NCI-H82 treated with DMSO at 0.1 percent for 48 hours (cell line): ENCODE results near the gene CSNK1D.

Source experiments
- DNase-seq: peaks from one replicate; lab custom pipeline; 2025; ENCODE audit not compliant: unreplicated experiment; lab: John Stamatoyannopoulos, UW

CSNK1D gene

GRCh38 chr17:82253179-82253544, 20.3 kb downstream of the CSNK1D start:
- no peak for DNase-seq

DNA sequence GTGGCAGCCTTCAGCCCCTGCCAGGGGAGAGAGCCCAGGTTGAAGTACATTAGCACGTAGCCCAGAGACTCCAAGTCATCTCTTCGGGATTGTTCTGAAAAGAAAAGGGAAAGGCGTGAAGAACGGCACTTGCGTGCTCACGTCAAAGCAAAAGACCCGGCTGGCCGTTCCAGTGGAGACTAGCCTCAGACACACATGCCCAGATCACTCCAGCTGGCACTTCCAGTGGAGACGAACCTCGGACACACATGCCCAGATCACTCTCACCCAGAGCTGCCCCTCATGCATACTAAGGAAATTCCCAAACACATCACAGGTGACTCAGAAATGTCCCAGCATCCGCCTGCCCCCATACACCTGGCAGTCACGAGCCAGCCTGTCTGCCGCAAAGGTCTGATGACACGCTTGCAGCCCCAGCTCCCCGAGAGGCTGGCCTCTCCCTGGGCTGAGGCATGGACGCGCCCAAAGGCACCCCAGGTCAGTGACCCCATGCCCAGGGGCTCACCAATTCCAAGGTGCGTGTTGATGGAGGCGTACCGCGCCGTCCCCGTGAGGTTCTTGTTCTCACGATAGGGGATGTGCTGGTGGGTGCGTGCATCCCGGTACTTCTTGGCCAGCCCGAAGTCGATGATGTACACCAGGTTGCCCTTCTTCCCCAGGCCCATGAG, 20.9 kb downstream of the CSNK1D start:
- DNase-seq, result no peak

- no peak for DNase-seq
Measured at GRCh38 chr17:82250868-82251500, 22.5 kb downstream of the CSNK1D start.

DNA sequence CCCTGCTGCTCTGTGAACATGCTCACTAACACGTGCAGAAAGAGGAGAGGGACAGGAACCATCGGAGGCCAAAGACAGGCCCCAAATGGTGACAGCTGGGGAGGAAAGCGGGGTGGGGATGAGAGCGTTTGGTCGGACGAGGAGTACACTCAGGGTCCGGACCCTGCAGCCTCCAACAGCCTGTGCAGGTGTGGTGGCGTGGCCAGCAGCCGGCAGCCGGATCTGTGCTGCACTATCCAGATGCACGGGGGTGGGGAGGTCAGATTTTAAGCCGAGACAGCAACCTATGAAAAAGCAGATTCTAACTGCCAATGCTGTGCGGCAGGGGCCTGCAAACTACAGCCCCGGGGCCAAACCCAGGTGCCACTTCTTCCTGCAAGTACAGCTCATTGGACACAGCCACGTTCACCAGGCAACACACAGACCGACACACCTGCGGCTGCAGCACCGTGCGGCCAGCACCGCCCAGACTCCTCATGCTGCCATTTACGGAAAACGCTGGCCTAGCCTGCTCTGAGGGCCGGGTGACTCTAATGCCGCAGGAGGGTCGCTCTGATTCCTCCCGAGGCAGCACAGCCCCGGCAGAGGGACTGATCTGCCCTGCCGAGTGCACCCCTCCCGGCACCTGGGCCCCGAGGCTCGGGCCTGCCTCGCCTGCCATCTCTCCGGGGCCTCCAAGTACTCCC, 23.5 kb downstream of the CSNK1D start:
- no peak for DNase-seq

DNA sequence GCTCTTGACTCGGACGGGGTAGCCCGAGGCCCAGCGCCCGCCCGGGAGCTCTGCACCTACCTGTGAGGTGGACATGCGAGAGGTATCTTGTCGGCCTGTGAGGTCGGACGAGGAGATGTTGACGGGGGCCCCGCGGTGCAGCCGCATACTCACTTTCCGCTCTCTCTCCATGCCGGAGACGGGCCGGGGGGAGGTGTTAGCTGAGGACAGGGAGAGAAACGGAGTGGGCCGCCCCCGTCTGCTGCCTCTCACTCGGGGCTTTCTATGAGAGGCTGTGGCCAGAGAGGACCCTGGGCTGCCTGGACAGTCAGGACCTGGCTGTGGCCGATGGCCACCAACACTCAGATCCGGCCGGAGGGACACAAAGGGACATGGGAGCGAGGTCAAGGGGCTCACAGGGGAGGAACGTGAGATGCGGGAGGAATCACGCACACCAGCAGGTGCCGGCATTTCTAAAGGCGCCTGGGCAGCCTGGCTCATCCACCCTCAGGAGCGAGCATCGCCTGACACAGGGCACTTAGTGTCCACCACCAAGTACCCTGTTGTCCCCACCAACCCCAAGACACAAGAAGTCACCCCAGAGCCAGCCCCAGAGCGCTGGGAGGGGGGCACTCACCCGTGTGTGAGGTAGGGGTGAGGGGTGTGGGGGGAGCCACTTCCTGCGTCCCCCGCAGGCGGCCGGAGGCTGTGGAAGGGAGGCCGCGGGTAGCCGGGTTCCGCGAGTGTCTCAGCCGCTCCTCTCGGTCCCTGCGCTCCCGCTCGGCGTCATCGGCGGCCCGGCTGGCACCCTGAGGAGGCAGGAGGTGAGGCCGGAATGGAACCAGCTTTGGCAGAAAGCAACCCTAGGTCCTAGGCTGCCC, 24.5 kb downstream of the CSNK1D start:
- DNase-seq, result no peak

DNA sequence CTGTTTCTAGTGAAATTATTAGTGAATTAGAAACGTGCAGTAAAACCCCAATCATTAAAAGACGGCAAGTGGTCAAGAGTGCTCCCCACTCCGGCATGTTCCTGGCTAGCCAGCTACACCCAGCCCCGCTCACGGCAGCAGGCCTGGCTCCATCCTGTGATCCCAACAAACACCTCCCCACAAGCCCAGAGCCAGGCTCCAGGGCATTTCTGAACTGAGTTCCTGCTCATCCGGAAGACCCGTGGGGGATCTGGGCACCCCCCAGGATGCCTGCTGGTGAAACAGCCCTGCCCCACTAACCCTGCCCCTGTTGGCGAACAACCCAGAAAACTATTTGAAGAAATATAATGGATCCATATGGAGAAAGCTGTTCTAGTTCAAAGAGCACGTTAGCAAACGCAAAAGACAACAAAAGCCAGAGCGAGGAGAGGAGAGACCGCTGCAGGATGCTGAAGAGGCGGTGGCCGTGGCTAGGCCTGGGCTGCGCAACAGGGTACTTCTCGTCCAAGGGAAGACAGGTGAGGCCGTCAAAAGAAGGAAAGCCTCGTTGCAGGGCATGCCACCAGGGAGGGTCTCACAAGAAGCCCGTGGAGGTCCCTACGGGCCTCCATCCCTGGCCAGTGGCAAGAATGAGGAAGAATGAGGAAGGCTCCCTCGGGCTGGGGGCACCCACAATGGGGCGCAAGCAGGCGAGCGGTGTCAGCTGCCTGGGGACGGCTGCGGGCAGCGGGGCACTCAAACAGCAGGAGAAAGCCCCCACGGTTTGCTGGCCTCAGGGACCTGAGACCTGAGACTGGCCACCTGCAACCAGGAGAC, 25.4 kb downstream of the CSNK1D start:
- no peak for DNase-seq

- no peak for DNase-seq
Measured at GRCh38 chr17:82247182-82247823, 26.2 kb downstream of the CSNK1D start.

DNA sequence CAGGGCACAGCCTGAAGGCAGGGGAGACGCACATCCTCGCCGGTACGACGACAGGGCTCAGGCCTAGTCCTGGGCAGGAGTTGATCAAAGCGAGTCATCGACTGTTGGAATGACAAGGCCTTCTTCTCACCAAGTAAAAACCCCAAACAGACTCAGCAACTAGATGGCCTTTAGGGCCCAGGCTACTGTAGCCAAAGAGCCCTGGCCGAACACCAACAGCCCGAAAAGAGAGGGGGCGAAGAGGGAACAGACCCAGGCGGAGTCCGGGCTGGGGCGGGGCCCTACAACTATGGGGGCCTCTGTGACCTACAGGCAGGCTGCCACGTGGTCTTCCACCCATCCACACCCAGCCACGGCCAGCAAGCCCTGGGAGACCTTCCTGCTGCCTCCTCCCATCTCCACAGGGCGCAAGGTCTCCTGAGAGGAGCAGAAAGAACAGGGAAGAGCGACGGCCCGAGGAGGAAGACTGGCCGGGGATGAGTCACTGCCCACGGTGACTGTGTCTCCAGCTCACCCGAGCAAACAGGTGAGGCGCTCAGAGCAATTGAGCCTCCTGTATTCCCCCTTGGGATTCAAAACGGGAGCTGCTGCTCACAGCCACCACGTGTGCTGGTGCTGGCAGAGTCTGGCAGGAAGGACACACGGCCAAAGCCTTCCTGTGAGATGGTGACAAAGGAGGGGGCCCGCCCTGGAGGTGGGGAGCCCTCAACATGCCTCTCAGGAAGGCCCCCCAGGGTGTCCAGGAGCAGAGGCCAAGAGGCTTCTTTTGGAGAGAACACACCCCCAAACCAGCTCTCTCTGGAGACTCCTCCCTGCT, 26.9 kb downstream of the CSNK1D start:
- DNase-seq, result no peak

- no peak for DNase-seq
Measured at GRCh38 chr17:82246040-82246364, 27.5 kb downstream of the CSNK1D start.

DNA sequence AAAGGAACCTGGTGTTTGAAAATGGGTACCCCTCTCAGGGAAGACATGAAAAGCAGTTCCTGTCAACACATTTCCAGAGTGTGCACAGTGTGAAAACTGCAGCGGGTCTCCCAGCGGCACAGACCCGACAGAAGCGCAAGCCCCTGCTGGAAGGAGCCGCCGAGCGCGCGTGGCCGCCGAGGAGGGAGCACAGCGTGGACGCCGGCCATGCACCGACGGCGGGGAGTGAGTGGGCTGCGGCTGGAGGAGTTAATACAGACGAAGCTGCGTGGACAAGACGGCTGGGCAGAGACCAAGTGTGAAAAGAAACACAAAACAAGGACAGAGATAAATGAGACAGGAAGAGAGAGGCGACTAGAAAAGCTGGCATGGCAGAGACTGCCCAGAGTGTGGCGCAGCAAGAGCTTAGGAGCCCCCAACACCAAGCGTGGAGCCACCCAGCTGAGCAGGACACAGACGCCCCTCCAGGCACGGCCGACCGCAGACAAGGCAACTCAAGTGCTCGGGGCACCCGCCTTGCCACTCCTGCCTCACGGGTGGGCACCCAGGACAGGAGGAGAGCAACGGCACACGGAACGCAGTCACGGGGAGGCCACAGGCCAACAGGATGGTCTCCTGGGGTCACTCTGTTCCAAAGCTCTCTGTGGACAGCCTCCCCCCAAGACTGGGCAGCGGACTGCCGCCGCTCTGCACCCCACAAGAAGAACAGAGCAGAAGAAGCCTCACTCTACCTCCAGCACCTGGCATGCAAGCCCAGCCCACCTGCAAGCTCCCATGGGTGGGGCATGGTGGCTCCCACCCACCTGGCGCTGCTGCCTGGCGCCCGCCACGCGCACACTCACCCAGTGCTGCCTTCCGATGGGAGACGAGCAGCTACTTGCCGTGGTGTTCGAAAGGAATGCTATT, 28.1 kb downstream of the CSNK1D start:
- DNase-seq, result no peak

DNA sequence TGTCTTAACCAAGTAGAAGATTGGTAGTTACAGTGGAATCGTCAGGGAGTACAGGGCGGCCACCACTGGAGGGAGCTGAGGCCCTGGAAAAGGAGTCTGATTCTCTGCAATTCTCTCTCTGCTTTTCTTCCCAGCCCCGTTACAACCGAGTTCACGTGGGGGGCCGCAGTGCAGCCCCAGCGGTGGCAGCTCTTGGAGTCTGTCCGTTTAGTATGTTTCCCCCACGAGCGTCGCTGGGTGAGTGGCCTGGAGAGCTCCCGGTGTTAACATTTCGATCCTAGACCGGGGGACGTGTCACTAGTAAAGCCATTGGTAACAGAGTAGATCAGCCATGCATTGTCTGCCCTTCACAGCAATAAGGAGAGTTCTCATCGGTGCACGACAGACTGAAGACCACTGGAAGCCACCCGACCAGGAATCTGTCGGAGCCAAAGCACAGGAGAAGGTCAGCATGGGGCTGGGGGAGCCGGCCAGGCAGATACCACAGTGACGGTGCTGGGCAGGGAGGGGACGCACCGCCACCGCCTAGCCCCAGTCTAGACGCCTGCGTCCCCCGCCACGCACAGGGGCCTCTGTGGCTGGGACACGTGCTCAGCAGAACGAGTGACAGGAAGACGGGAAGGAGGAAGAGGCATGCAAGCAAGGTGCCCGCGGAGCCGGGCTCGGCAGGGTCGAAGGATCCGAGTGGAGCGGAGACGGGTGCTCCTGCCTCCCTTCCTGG, 28.9 kb downstream of the CSNK1D start:
- no peak for DNase-seq

- DNase-seq, result no peak
Measured at GRCh38 chr17:82243648-82244412, 29.7 kb downstream of the CSNK1D start.

DNA sequence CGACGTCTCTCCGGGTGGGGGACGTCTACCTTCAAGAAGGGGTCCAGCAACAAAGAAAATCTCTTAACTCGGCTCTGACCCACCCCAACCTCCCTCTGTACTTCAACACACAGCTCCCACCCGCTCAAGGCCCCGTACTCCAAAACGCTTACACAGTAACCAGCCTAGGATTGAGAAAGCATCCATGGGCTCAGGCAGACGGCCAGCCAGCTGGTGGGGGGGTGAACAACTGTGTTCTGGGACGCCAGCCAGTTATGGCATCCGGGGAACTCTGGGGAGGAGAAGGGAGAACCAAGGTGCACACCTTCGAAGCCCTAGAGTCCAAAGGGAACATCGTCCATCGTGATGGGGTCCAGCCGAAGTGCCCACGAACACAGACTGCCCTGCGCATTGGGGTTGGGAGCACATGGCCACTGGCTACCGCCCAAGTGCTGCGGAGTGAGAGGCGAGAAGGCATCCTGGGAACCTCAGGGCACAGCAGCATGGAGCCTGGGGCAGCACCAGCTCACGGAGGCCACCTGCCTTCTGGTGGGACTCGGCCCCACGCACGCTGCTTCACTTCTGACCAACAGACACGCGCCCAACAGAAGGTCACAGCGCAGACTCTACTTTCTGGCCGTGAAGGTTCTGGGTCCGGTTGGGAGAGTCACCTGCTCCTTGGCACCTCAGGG, 30.4 kb downstream of the CSNK1D start:
- DNase-seq, result no peak

DNA sequence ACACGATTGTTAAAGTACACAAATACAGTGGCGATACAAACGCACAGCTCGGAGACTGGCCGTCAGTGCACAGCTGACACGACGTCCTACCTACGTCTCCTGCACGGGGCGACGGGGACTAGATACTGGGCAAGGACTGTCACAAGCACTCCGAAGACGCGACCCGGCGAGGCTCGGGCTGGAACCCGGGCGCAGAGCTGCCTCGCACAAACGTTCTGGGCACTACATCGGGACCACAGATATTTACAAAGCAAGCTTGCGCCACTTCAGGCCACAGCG, 30.9 kb downstream of the CSNK1D start:
- DNase-seq, result no peak

DNA sequence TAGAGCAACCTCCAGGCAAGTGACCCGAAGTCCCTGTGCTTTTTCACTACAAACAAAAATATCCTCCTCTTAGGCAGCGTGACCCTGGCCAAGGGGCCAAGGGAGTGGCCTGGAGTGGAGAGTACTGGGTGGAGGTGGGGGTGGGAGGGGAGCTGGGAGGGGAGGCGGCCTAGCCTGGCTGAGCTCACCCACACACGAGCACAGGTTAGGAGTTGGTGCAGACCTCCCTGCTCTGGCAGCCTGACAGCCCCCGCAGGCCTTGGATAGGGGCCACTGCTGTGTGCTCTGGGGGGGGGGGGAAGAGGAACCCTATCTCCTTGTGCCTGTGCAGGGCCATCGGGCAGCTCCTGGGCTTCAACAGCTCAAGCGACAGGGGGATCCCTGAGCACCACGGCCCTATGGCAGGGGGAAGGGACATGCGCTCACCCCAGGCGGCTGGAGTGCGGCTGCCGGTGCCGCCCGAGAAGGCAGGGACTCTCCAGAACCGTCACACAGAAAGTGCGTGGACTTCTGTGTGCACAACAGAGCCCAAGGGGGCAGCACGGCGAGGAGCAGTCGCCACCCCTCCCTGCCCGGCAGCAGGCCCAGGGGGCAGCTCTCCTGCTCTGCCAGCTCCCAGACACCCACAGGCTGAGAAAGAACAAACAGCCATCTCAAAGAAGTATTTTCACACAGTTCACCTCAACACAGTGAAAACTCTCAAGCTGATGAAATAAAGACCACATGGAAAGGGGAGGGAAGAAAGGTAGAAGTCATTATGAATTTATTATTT, 31.4 kb downstream of the CSNK1D start:
- DNase-seq, result no peak
